ENCODE measurements around the gene ERMN.

DNA sequence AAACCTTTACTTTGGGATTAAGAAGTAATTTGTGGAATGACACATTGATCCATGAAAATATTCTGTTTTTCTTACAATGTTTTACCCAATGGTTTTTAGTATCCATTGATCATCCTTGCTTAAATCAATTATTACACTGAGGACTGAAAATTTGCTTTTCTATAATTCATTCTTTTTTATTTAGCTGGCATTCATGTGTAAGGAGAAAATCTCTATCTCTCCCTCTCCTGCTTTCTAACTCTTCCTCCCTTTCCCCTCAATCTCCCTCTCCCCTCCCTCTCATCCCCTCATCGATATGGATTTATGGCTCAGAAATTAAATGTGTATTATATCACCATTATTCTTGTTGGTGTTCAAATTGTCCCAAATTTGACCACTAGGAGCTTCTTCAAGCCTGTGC, 38.5 kb downstream of the ERMN start:
- TF ChIP-seq, protein P1, sequence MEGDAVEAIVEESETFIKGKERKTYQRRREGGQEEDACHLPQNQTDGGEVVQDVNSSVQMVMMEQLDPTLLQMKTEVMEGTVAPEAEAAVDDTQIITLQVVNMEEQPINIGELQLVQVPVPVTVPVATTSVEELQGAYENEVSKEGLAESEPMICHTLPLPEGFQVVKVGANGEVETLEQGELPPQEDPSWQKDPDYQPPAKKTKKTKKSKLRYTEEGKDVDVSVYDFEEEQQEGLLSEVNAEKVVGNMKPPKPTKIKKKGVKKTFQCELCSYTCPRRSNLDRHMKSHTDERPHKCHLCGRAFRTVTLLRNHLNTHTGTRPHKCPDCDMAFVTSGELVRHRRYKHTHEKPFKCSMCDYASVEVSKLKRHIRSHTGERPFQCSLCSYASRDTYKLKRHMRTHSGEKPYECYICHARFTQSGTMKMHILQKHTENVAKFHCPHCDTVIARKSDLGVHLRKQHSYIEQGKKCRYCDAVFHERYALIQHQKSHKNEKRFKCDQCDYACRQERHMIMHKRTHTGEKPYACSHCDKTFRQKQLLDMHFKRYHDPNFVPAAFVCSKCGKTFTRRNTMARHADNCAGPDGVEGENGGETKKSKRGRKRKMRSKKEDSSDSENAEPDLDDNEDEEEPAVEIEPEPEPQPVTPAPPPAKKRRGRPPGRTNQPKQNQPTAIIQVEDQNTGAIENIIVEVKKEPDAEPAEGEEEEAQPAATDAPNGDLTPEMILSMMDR (conservative IDR thresholded peaks at IDR 0.05 in 1 of 2, IDR thresholded peaks at IDR 0.05 in 1 of 2; ENCODE audit: low read depth in 1 of 2, low read length in 2 of 2) = no peak
- no peak for TF ChIP-seq EZH2 (IDR thresholded peaks at IDR 0.05; ENCODE audit: low read length, missing control alignments)

All from fibroblast of lung (primary cell).